Left ventricle myocardium inferior (tissue), 1 donor: ENCODE measurements around the gene HARS1. TPM values are rescaled to one million over a fixed set of nuclear protein-coding genes. Genes with fewer than 3 reads are reported as not detected.
"Not testable (repeated sequence)": the region's sequence is repeated elsewhere in the genome, so short reads cannot be mapped to it uniquely, and the experiment has no call there.

Experiments
- DNase-seq: peaks from one replicate; pipeline ENCODE4 v3.0.0-alpha.2; 2020
- H3K27ac ChIP-seq: fragments of 200-600 bp; replicated peaks from 2 replicates; pipeline ENCODE4 v1.8.0; 2021
- H3K27me3 ChIP-seq: fragments of 200-600 bp; 2 replicates; pipeline ENCODE4 v1.8.0; 2021; ENCODE audit warnings: low read depth
- H3K36me3 ChIP-seq: fragments of 200-600 bp; 2 replicates; pipeline ENCODE4 v1.8.0; 2021
- H3K4me1 ChIP-seq: fragments of 200-600 bp; 2 replicates; pipeline ENCODE4 v1.8.0; 2021
- H3K4me3 ChIP-seq: fragments of 200-600 bp; 2 replicates; pipeline ENCODE4 v1.8.0; 2021; ENCODE audit warnings: mild to moderate bottlenecking, moderate library complexity
- H3K9me3 ChIP-seq: fragments of 200-600 bp; replicated peaks from 2 replicates; pipeline ENCODE4 v1.8.0; 2021
- intact Hi-C: fragments of 100-400 bp; cut with micrococcal nuclease; formaldehyde crosslinking; loops from one replicate; pipeline ENCODE4 v1.11.0; 2022
- total RNA-seq: library from RNA; stranded (reverse); fragmentation: NEBNext Ultra II Directional; extraction: Animal tissue kit (Norgen Biotek cat#: 25700); gene quantifications from one replicate; pipeline ENCODE4 v1.2.1, GENCODE V29; 2021
- TF ChIP-seq, protein P1 (sequence below): fragments of 200-600 bp; IDR thresholded peaks from 2 replicates; pipeline ENCODE4 v1.8.0; 2021; ENCODE audit warnings: antibody characterized with exemption, mild to moderate bottlenecking, borderline replicate concordance
- donor health status: DM: no; HTN: yes; CAD: no; lungs with severe emphysema.

Gene HARS1
- total RNA-seq, 1 donor from 2014 or later: 38.7 TPM

GRCh38 chr5:140710899-140711552, 19.9 kb upstream of the HARS1 start:
- Histone ChIP-seq H3K4me3 (peak overlapping the region; percentile 67), H3K27me3 (no peaks in the 10 kb centered on the region), H3K36me3 (peaks cover 15% of the 10 kb centered on the region), H3K4me1 (peaks cover 4% of the 10 kb centered on the region), H3K27ac (peak overlapping the region; percentile 86), H3K9me3 (no peaks in the 10 kb centered on the region)
- TF ChIP-seq, protein P1, sequence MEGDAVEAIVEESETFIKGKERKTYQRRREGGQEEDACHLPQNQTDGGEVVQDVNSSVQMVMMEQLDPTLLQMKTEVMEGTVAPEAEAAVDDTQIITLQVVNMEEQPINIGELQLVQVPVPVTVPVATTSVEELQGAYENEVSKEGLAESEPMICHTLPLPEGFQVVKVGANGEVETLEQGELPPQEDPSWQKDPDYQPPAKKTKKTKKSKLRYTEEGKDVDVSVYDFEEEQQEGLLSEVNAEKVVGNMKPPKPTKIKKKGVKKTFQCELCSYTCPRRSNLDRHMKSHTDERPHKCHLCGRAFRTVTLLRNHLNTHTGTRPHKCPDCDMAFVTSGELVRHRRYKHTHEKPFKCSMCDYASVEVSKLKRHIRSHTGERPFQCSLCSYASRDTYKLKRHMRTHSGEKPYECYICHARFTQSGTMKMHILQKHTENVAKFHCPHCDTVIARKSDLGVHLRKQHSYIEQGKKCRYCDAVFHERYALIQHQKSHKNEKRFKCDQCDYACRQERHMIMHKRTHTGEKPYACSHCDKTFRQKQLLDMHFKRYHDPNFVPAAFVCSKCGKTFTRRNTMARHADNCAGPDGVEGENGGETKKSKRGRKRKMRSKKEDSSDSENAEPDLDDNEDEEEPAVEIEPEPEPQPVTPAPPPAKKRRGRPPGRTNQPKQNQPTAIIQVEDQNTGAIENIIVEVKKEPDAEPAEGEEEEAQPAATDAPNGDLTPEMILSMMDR: no peak
- intact Hi-C loops: no loop called here
- DNase-seq: peak; percentile 82

DNA sequence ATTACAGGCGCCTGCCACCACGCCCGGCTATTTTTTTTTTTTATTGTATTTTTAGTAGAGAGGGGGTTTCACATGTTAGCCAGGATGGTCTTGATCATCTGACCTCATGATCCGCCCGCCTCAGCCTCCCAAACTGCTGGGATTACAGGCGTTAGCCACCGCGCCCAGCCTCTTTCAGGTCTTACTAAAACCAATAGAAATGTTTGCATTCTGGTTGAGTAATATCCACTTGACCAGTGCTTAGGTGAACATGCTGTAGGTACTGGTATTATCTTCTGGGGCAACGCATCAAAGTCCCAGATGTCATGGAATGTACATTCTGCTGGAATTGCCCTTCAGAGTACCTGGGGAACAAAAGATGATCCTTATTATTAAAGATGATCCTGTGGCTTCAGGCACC, 17.6 kb upstream of the HARS1 start:
- H3K36me3 ChIP-seq: peaks cover 38% of the 10 kb centered on the region
- H3K27me3 ChIP-seq, H3K4me3 ChIP-seq, H3K9me3 ChIP-seq, DNase-seq, H3K4me1 ChIP-seq, H3K27ac ChIP-seq, intact Hi-C loops: not testable (repeated sequence)

DNA sequence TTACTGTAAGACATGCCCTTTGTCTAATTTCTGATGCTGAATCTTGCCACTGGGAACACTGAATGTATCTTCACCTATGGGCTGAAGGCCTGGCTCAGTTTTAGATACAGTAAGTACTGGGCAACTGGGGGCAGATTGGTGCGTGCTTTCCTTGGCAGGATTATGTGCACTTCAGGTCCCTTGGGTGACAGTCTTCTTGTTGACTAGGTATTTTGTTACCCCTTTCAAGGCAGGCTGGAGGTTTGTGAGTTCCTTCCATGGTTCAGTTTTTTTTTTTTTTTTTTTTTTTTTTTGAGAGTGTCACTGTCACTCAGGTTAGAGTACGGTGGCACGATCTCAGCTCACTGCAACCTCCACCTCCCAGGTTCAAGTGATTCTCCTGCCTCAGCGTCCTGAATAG, 16.6 kb upstream of the HARS1 start:
- Histone ChIP-seq H3K4me3 (no peak overlapping the region), H3K36me3 (peaks cover 47% of the 10 kb centered on the region), H3K4me1 (peaks cover 4% of the 10 kb centered on the region), H3K27ac (no peak overlapping the region), H3K27me3 (no peaks in the 10 kb centered on the region), H3K9me3 (no peaks in the 10 kb centered on the region)
- TF ChIP-seq, protein P1: no peak
- no peak for DNase-seq
- intact Hi-C loops: no loop called here

DNA sequence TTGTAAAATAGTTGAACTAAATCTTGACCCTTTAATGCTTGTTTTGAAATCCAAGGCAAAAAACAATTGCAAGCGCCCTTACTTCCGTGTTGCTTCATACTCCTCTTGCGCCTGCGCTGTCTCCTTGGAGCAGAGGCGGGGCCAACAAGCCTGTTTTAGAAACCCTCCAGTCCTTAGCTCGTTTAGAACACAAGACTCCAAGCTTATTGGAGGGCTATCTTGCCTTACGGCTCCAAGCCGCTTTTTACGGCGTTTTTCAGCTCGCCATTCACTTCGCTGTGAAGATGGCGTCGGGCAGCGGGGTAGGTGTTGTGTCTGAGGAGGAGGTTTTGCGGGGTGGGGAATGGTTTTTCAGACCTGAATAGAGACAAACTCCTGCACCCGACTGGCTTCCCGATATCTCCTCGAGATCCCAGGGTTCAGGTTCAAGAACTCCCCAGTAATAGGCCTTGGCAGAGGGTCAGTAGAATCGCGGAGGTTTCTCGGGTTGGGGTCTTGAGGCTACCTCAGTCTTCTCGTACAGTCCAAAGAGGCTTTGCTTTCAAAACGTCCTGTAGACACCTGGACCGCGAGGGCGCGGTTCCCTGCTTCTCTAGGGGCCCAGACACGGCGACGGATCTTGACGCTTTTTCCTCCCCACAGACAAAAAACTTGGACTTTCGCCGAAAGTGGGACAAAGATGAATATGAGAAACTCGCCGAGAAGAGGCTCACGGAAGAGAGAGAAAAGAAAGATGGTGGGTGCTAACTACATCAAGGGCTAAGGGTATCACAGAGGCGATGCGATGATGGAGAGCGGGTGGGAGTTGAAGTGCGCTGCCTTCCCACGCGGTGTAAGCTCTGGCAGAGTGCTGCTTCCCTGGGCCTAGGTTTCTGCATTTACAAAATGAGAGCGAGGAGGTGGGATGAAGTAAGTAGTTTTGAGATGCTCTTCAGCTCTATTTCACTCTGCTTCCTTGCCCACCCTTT, 9.3 kb upstream of the HARS1 start, which contains the start of gene ZMAT2:
ZMAT2 (plus strand) TSS at position 271 of the 968 bp plus-strand sequence; CDS start at position 285, 14 bp downstream.
- Histone ChIP-seq H3K4me3 (peak within 1 kb of the TSS; percentile 90), H3K36me3 (peaks cover 80% of the 10 kb centered on the region), H3K27me3 (no peaks in the 10 kb centered on the region), H3K27ac (peak within 1 kb of the TSS; percentile 78), H3K4me1 (peaks cover 23% of the 10 kb centered on the region), H3K9me3 (no peaks in the 10 kb centered on the region)
- peak; percentile 94 for DNase-seq
- TF ChIP-seq, protein P1: no peak
- intact Hi-C loops: no loop called here

GRCh38 chr5:140696891-140697492, 5.8 kb upstream of the HARS1 start:
- TF ChIP-seq, protein P1: no peak
- intact Hi-C loops: no loop called here
- H3K27ac ChIP-seq: no peak overlapping the region
- H3K4me1 ChIP-seq: peaks cover 48% of the 10 kb centered on the region
- no peak for DNase-seq
- H3K36me3 ChIP-seq: peaks cover 64% of the 10 kb centered on the region
- H3K4me3 ChIP-seq: no peak overlapping the region
- H3K9me3 ChIP-seq: no peaks in the 10 kb centered on the region
- no peaks in the 10 kb centered on the region for H3K27me3 ChIP-seq
